GM11168 (cell line): Measurements from ENCODE around the gene NOXO1.

Experiments used
- in situ Hi-C: fragments of 300-500 bp; cut with MboI; formaldehyde crosslinking; loops from one replicate; pipeline ENCODE4 v1.12.0; 2022; ENCODE audit warnings: low sequenced_read_pairs; ENCODE audit not compliant: unreplicated experiment

NOXO1 gene

GRCh38 chr16:2001035-2001434 lies 19.8 kb upstream of the NOXO1 start:
- in situ Hi-C loops = loop anchor here (25.0 kb wide), 1 partner anchor 486 kb away; the partner anchor contains the start of gene TBC1D24

GRCh38 chr16:1999866-2000514 lies 18.7 kb upstream of the NOXO1 start:
- in situ Hi-C loops = loop anchor here (25.0 kb wide), 1 partner anchor 487 kb away; the partner anchor contains the start of gene TBC1D24

GRCh38 chr16:1998852-1999801 lies 17.9 kb upstream of the NOXO1 start:
- in situ Hi-C loops = no loop called here

- in situ Hi-C loops = no loop called here
Measured at GRCh38 chr16:1998360-1998835, 17.1 kb upstream of the NOXO1 start.

- in situ Hi-C loops = no loop called here
Measured at GRCh38 chr16:1997494-1998359, 16.5 kb upstream of the NOXO1 start.

GRCh38 chr16:1993731-1994131 lies 12.5 kb upstream of the NOXO1 start:
- in situ Hi-C loops = no loop called here

- in situ Hi-C loops = no loop called here
Measured at GRCh38 chr16:1992704-1993317, 11.5 kb upstream of the NOXO1 start.

- in situ Hi-C loops = no loop called here
Measured at GRCh38 chr16:1991948-1992703, 10.9 kb upstream of the NOXO1 start.

GRCh38 chr16:1991588-1991947 lies 10.3 kb upstream of the NOXO1 start:
- in situ Hi-C loops = no loop called here

GRCh38 chr16:1991135-1991551 lies 9.9 kb upstream of the NOXO1 start:
- in situ Hi-C loops = no loop called here

- in situ Hi-C loops = no loop called here
Measured at GRCh38 chr16:1990351-1991134, 9.3 kb upstream of the NOXO1 start.

- in situ Hi-C loops = no loop called here
Measured at GRCh38 chr16:1990101-1990350, 8.8 kb upstream of the NOXO1 start.

- in situ Hi-C loops = no loop called here
Measured at GRCh38 chr16:1989209-1990100, 8.2 kb upstream of the NOXO1 start, which contains the start of gene SYNGR3. Gene SYNGR3, plus strand, starts transcription at chr16:1989970. Its CDS starts 133 bp downstream, at chr16:1990103.

- in situ Hi-C loops = no loop called here
Measured at GRCh38 chr16:1987198-1987597, 5.9 kb upstream of the NOXO1 start.

GRCh38 chr16:1985466-1986150 lies 4.3 kb upstream of the NOXO1 start:
- in situ Hi-C loops = no loop called here

- in situ Hi-C loops = no loop called here
Measured at GRCh38 chr16:1984347-1985225, 3.3 kb upstream of the NOXO1 start.
